ENCODE measurements around the gene ZFAND3. TPM values are rescaled to one million over a fixed set of nuclear protein-coding genes. Genes with fewer than 3 reads are reported as not detected.

Gene ZFAND3
- total and polyA plus RNA-seq, 10 of the 15 experiments (the other 5 are each of a cell fraction or from before 2014, with no cell fraction given) = 0.90 to 34.4 (median 16.3) TPM

DNA sequence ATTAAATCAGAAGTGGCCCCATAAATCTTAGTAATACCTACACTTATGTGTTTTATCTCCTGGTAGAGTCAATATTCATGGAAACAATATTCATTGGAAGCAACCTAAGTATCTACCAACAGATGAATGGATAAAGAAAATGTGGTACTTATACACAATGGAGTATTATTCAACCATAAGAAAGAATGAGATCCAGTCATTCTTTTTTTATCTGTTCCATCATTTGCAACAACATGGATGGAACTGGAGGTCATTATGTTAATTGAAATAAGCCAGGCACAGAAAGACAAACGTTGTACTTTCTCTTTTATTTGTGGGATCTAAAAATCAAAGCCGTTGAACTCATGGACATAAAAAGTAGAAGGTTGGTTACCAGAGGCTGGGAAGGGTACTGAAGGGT is 268.5 kb downstream of the ZFAND3 start:
- POLR2A ChIA-PET = no interaction called here
- no TSS peak for BruUV-seq (replicated peaks)
- no peak for FAIRE-seq

More for the DNA sequence above, 268.5 kb downstream of the ZFAND3 start:
- WGBS (ENCODE audit: insufficient coverage, insufficient replicate concordance, low lambda C conversion rate, missing lambda C conversion rate) = 94% methylated on average over 2 of the region's 2 CpGs
- DNase-seq (ENCODE audit: low read depth, low spot score) (no peak), ATAC-seq (no peak)
- H3K79me2 ChIP-seq (ENCODE audit: control insufficient read depth, insufficient read depth, low read length) = no peaks in the 10 kb centered on the region
- no peaks in the 10 kb centered on the region for H3K9me3 ChIP-seq (replicated peaks; ENCODE audit: control insufficient read depth, insufficient read depth, low read length)
- SMC1A ChIA-PET (ENCODE audit: uncharacterized antibody, unreplicated experiment) = interaction anchor here (1.1 to 2.0 kb wide), 3 partner anchors 11 to 33 kb away, joined by 3 to 6 read pairs (median 5); no protein-coding TSS in a partner anchor
- CTCF ChIA-PET = interaction anchor here (0.6 kb wide), 1 partner anchor 40 kb away, joined by 3 read pairs; no protein-coding TSS in a partner anchor
- H3K27me3 ChIP-seq (replicated peaks in 1 of 2; ENCODE audit: control insufficient read depth in 2 of 2, insufficient read depth in 2 of 2, low read length in 1 of 2) = no peaks in the 10 kb centered on the region
- no peak overlapping the region for H3K4me3 ChIP-seq
- RAD21 ChIA-PET (ENCODE audit: unreplicated experiment) = no interaction called here
- no peak overlapping the region for H2AFZ ChIP-seq (ENCODE audit: control insufficient read depth, low read depth, low read length)
- no peaks in the 10 kb centered on the region for H3K36me3 ChIP-seq (ENCODE audit: control insufficient read depth in 2 of 2, insufficient read depth in 2 of 2, low read length in 1 of 2)
- TF ChIP-seq CHD4 (IDR thresholded peaks at IDR 0.05) (no peak), ZNF217 (IDR thresholded peaks at IDR 0.05) (no peak)
- TF ChIP-seq, protein P1, sequence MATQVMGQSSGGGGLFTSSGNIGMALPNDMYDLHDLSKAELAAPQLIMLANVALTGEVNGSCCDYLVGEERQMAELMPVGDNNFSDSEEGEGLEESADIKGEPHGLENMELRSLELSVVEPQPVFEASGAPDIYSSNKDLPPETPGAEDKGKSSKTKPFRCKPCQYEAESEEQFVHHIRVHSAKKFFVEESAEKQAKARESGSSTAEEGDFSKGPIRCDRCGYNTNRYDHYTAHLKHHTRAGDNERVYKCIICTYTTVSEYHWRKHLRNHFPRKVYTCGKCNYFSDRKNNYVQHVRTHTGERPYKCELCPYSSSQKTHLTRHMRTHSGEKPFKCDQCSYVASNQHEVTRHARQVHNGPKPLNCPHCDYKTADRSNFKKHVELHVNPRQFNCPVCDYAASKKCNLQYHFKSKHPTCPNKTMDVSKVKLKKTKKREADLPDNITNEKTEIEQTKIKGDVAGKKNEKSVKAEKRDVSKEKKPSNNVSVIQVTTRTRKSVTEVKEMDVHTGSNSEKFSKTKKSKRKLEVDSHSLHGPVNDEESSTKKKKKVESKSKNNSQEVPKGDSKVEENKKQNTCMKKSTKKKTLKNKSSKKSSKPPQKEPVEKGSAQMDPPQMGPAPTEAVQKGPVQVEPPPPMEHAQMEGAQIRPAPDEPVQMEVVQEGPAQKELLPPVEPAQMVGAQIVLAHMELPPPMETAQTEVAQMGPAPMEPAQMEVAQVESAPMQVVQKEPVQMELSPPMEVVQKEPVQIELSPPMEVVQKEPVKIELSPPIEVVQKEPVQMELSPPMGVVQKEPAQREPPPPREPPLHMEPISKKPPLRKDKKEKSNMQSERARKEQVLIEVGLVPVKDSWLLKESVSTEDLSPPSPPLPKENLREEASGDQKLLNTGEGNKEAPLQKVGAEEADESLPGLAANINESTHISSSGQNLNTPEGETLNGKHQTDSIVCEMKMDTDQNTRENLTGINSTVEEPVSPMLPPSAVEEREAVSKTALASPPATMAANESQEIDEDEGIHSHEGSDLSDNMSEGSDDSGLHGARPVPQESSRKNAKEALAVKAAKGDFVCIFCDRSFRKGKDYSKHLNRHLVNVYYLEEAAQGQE (IDR thresholded peaks at IDR 0.05; ENCODE audit: low read depth, low read length) = no peak
- TF ChIP-seq, protein P2, sequence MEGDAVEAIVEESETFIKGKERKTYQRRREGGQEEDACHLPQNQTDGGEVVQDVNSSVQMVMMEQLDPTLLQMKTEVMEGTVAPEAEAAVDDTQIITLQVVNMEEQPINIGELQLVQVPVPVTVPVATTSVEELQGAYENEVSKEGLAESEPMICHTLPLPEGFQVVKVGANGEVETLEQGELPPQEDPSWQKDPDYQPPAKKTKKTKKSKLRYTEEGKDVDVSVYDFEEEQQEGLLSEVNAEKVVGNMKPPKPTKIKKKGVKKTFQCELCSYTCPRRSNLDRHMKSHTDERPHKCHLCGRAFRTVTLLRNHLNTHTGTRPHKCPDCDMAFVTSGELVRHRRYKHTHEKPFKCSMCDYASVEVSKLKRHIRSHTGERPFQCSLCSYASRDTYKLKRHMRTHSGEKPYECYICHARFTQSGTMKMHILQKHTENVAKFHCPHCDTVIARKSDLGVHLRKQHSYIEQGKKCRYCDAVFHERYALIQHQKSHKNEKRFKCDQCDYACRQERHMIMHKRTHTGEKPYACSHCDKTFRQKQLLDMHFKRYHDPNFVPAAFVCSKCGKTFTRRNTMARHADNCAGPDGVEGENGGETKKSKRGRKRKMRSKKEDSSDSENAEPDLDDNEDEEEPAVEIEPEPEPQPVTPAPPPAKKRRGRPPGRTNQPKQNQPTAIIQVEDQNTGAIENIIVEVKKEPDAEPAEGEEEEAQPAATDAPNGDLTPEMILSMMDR (IDR thresholded peaks at IDR 0.05 in 2 of 3, conservative IDR thresholded peaks at IDR 0.05 in 1 of 3; ENCODE audit: control insufficient read depth in 2 of 3, extremely low read depth in 1 of 3, insufficient read depth in 1 of 3, low read depth in 3 of 3, low read length in 3 of 3) = no peak
- in situ Hi-C loops (cut with MboI) = no loop called here
- no peak overlapping the region for H3K27ac ChIP-seq (ENCODE audit: control insufficient read depth, insufficient read depth)
- no peak overlapping the region for H3K4me2 ChIP-seq (ENCODE audit: control insufficient read depth, insufficient read depth)
- H3K9ac ChIP-seq (ENCODE audit: control insufficient read depth, insufficient read depth, low read length) = no peak overlapping the region
- no peaks in the 10 kb centered on the region for H4K20me1 ChIP-seq (ENCODE audit: control insufficient read depth, insufficient read depth)
- intact Hi-C loops (cut with micrococcal nuclease; ENCODE audit: unreplicated experiment) = no loop called here
- H3K4me1 ChIP-seq (ENCODE audit: control insufficient read depth, insufficient read depth, low read length) = no peaks in the 10 kb centered on the region
